Vagina (tissue), 2 donors: ENCODE data around the gene PLEKHA6.

Source experiments
- POLR2AphosphoS5 ChIP-seq, 2 donors: sonication (generic); formaldehyde crosslinking; IDR thresholded peaks; one replicate each; pipeline ENCODE4 v1.9.0; 2017; ENCODE audit warnings: antibody characterized with exemption in 2 of 2, mild to moderate bottlenecking in 2 of 2, low read depth in 1 of 2; ENCODE audit not compliant: insufficient read depth in 1 of 2
- TF ChIP-seq, protein P1 (sequence below), 3 experiments: fragments of 450-650 bp in 2 of 3; fragments of 200-600 bp in 1 of 3; sonication (generic) in 1 of 3; IDR thresholded peaks; one replicate each; pipeline ENCODE4 v1.5.1; 2017 to 2019; ENCODE audit warnings: antibody characterized with exemption in 3 of 3, mild to moderate bottlenecking in 2 of 3, moderate library complexity in 2 of 3

DNA sequence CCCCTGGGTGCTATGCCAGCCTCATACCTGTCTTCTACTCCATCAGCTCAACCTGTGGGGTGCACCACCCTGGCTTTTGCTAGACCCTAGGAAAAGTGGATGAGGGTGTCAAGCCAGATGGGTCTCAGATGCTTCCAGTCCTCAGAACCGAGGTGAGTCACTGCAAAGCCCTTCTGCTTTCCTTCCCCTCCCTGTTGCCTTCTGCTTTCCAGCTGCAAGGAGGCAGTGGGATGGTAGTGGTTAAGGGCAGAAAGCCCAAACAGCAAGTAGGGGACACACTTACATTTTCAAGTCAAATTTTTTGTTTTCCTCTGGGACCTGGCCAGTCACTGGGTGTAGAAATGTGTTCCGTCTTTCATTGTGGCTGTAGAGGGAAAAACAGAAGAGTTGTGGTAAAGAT lies 85.3 kb downstream of the PLEKHA6 start:
- TF ChIP-seq, protein P1, sequence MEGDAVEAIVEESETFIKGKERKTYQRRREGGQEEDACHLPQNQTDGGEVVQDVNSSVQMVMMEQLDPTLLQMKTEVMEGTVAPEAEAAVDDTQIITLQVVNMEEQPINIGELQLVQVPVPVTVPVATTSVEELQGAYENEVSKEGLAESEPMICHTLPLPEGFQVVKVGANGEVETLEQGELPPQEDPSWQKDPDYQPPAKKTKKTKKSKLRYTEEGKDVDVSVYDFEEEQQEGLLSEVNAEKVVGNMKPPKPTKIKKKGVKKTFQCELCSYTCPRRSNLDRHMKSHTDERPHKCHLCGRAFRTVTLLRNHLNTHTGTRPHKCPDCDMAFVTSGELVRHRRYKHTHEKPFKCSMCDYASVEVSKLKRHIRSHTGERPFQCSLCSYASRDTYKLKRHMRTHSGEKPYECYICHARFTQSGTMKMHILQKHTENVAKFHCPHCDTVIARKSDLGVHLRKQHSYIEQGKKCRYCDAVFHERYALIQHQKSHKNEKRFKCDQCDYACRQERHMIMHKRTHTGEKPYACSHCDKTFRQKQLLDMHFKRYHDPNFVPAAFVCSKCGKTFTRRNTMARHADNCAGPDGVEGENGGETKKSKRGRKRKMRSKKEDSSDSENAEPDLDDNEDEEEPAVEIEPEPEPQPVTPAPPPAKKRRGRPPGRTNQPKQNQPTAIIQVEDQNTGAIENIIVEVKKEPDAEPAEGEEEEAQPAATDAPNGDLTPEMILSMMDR (IDR thresholded peaks at IDR 0.05), result no peak
- TF ChIP-seq POLR2AphosphoS5 (IDR thresholded peaks at IDR 0.05; ENCODE audit: insufficient read depth in 1 of 2, low read depth in 1 of 2), result no peak
